PC-9 (cell line): ENCODE results near the gene CNGA4. TPM values are rescaled to one million over a fixed set of nuclear protein-coding genes. Genes with fewer than 3 reads are reported as not detected.

Experiments
- BruUV-seq: library from RNA; stranded (reverse); fragments of 400-500 nt; replicated peaks from 2 replicates; lab custom pipeline; 2021; lab: Mats Ljungman, UMichigan
- CTCF ChIA-PET: fragments of 300-600 bp; sonication (Branson Sonifier 250); formaldehyde crosslinking; loops from one replicate; lab custom pipeline; 2022; ENCODE audit warnings: antibody characterized with exemption; lab: Charles Lee
- POLR2A ChIA-PET: fragments of 300-600 bp; sonication (Branson Sonifier 250); formaldehyde crosslinking; loops from one replicate; lab custom pipeline; 2022; ENCODE audit warnings: antibody characterized with exemption; ENCODE audit not compliant: unreplicated experiment; lab: Charles Lee
- DNase-seq, 2 experiments: peaks; one replicate each; pipeline versions ENCODE4 v3.0.0 to v3.0.0-alpha.2; 2015 to 2022; ENCODE audit warnings: mixed read lengths in 1 of 2
- H2AFZ ChIP-seq: fragments of 200-600 bp; sonication (generic); 2 replicates; pipeline ENCODE4 v1.8.1; 2017; ENCODE audit warnings: antibody characterized with exemption
- H3F3A ChIP-seq: fragments of 200-600 bp; sonication (generic); 2 replicates; pipeline ENCODE4 v1.8.1; 2017; ENCODE audit warnings: antibody characterized with exemption, mild to moderate bottlenecking, low read depth; ENCODE audit not compliant: insufficient read depth
- H3K27ac ChIP-seq: fragments of 200-600 bp; sonication (generic); 2 replicates; pipeline ENCODE4 v1.6.1; 2016; ENCODE audit warnings: mixed run types
- H3K27me3 ChIP-seq: fragments of 200-600 bp; sonication (generic); 2 replicates; pipeline ENCODE4 v1.6.1; 2016; ENCODE audit warnings: low read depth, mixed run types; ENCODE audit not compliant: insufficient read depth
- H3K36me3 ChIP-seq: fragments of 200-600 bp; sonication (generic); 2 replicates; pipeline ENCODE4 v1.6.1; 2016; ENCODE audit warnings: low read depth, mixed run types
- H3K4me1 ChIP-seq: fragments of 200-600 bp; sonication (generic); replicated peaks from 2 replicates; pipeline ENCODE4 v1.6.1; 2016; ENCODE audit warnings: mixed run types; ENCODE audit not compliant: insufficient read depth
- H3K4me2 ChIP-seq: fragments of 200-600 bp; sonication (generic); 2 replicates; pipeline ENCODE4 v1.6.1; 2017; ENCODE audit warnings: mixed run types
- H3K4me3 ChIP-seq: fragments of 200-600 bp; sonication (generic); 2 replicates; pipeline ENCODE4 v1.6.1; 2016; ENCODE audit warnings: mixed run types
- H3K79me2 ChIP-seq: fragments of 200-600 bp; sonication (generic); 2 replicates; pipeline ENCODE4 v1.6.1; 2017; ENCODE audit warnings: low read depth, mixed run types
- H3K9me2 ChIP-seq: fragments of 200-600 bp; sonication (generic); 2 replicates; pipeline ENCODE4 v1.8.1; 2017; ENCODE audit warnings: mild to moderate bottlenecking; ENCODE audit not compliant: insufficient read depth
- H3K9me3 ChIP-seq: fragments of 200-600 bp; sonication (generic); 2 replicates; pipeline ENCODE4 v1.8.1; 2016; ENCODE audit warnings: low read depth; ENCODE audit not compliant: insufficient read depth
- H4K20me1 ChIP-seq: fragments of 200-600 bp; sonication (generic); 2 replicates; pipeline ENCODE4 v1.8.1; 2017; ENCODE audit not compliant: insufficient read depth
- EZH2 ChIP-seq: fragments of 200-600 bp; sonication (generic); IDR thresholded peaks from 2 replicates; pipeline ENCODE4 v1.8.0; 2017; ENCODE audit warnings: antibody characterized with exemption, low read depth
- intact Hi-C: fragments of 100-400 bp; cut with micrococcal nuclease; formaldehyde crosslinking; loops from one replicate; pipeline ENCODE4 v1.10.0; 2022; ENCODE audit not compliant: unreplicated experiment
- total RNA-seq: library from RNA; stranded (reverse); gene quantifications from 2 replicates; pipeline ENCODE4 v1.2.3, GENCODE V29; 2021
- TF ChIP-seq, protein P1 (sequence below): fragments of 200-600 bp; sonication (generic); conservative IDR thresholded peaks from 2 replicates; pipeline ENCODE4 v1.6.1; 2017; ENCODE audit warnings: mixed run types, antibody characterized with exemption, mild to moderate bottlenecking, moderate library complexity

The CNGA4 gene
- total RNA-seq, 1 experiment from 2014 or later: 0.20 TPM

DNA sequence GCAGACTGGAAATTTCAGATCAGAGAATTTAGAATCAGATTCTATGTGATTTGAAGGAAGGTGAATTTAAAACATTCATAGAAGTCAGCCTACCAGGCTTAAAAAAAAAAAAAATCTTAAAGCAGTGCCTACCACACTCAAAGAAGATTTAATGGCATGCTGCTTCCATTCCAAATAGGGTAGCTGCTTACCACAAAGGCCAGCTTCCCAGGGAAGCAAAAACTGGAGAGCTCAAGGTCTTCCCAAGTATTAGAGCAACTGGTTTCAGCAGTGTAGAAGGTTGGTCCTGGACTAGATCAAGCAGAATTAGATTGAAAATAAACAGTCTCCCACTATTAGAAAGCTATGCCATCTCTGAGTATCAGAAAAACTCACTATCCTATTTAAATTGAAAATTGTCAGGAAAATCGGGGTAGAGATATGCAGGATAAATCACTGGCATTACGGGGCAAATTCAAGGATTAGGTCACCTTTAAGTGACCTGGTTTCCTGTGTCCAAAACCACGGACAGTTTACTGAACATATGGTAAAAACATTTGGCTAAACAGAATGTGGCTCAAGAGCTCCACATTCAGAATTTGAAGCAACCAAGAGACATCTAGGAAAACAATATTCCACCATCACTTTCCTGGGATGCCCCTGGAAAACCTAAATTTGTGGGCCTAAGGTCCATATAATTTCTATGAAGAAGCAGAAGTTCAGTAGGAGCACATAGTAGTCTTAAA is 32.3 kb upstream of the CNGA4 start:
- no peak overlapping the region for H3K4me3 ChIP-seq
- TF ChIP-seq, protein P1, sequence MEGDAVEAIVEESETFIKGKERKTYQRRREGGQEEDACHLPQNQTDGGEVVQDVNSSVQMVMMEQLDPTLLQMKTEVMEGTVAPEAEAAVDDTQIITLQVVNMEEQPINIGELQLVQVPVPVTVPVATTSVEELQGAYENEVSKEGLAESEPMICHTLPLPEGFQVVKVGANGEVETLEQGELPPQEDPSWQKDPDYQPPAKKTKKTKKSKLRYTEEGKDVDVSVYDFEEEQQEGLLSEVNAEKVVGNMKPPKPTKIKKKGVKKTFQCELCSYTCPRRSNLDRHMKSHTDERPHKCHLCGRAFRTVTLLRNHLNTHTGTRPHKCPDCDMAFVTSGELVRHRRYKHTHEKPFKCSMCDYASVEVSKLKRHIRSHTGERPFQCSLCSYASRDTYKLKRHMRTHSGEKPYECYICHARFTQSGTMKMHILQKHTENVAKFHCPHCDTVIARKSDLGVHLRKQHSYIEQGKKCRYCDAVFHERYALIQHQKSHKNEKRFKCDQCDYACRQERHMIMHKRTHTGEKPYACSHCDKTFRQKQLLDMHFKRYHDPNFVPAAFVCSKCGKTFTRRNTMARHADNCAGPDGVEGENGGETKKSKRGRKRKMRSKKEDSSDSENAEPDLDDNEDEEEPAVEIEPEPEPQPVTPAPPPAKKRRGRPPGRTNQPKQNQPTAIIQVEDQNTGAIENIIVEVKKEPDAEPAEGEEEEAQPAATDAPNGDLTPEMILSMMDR: no peak
- no peak for TF ChIP-seq EZH2
- H4K20me1 ChIP-seq: no peaks in the 10 kb centered on the region
- BruUV-seq: no TSS peak
- no peak overlapping the region for H3K27ac ChIP-seq
- no peaks in the 10 kb centered on the region for H3K27me3 ChIP-seq
- no peak for DNase-seq
- H3K36me3 ChIP-seq: no peaks in the 10 kb centered on the region
- intact Hi-C loops: no loop called here
- H2AFZ ChIP-seq: no peak overlapping the region
- no peaks in the 10 kb centered on the region for H3K4me1 ChIP-seq
- ChIA-PET POLR2A (no interaction called here), CTCF (no interaction called here)
- H3K9me2 ChIP-seq: no peaks in the 10 kb centered on the region
- no peaks in the 10 kb centered on the region for H3K9me3 ChIP-seq
- no peaks in the 10 kb centered on the region for H3K79me2 ChIP-seq
- H3K4me2 ChIP-seq: no peak overlapping the region
- H3F3A ChIP-seq: no peaks in the 10 kb centered on the region

DNA sequence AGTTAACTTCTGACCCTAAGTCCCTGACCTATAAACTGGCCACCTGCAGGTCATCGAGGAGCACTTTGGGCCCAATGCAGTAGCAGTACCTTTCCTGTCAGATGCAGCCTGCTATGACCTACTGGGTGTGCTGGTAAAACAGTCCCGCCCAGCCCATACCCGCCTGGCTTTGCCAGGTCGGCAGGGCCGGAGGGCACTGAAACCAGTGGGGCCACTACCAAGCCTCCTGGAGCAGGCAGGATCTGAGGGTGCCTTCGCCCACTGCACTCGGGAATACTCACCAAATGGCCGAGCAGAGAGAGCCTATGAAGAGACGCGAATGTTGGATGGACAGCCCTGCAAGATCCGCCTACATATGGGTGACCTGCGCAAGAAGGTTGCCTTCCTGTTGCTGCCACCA is 29.1 kb upstream of the CNGA4 start:
- no peaks in the 10 kb centered on the region for H3K4me1 ChIP-seq
- DNase-seq: no peak
- no peaks in the 10 kb centered on the region for H3K36me3 ChIP-seq
- H2AFZ ChIP-seq: no peak overlapping the region
- H3K27me3 ChIP-seq: no peaks in the 10 kb centered on the region
- H3K79me2 ChIP-seq: no peaks in the 10 kb centered on the region
- no peaks in the 10 kb centered on the region for H3K9me3 ChIP-seq
- intact Hi-C loops: no loop called here
- ChIA-PET POLR2A (no interaction called here), CTCF (no interaction called here)
- H3K4me2 ChIP-seq: no peak overlapping the region
- no peak overlapping the region for H3K4me3 ChIP-seq
- no peak for TF ChIP-seq EZH2
- TF ChIP-seq, protein P1: no peak
- no peak overlapping the region for H3K27ac ChIP-seq
- H3F3A ChIP-seq: no peaks in the 10 kb centered on the region
- H4K20me1 ChIP-seq: no peaks in the 10 kb centered on the region
- BruUV-seq: no TSS peak
- no peaks in the 10 kb centered on the region for H3K9me2 ChIP-seq

DNA sequence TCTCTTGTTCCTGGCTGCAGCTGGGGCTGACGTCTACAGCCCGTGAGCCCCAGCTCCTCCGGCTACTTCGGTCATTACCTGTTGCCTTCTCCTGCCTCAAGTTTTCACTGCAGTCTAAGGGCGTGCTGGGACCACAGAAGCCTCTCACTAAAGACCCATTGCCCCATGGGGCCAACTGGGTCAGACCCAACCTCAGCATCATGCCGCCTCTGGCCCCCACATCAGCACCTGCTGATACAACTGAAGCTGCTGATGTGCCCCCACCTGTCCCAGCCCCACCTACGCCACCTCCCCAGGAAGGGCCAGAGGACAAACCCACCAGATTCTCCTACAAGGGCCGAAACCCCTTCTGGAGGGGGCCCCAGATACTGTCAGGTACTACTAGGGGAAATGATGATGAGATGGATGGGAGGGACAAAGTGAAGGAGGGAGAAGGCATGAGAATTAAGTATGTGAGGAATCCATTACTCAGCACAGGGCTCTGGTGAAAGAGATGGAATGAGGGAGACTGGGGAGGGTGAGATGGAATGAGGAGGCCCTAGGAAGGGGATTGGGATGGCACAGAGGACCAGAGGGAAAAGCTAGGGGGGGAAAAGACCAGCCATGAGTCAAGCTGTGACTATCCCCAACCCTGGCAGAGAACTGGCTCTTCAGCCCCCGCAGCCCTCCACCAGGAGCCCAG is 28.5 kb upstream of the CNGA4 start:
- Histone ChIP-seq H3K4me3 (no peak overlapping the region), H3K4me2 (no peak overlapping the region), H3K79me2 (no peaks in the 10 kb centered on the region), H3K9me3 (no peaks in the 10 kb centered on the region), H3K9me2 (no peaks in the 10 kb centered on the region), H3K36me3 (no peaks in the 10 kb centered on the region), H3F3A (no peaks in the 10 kb centered on the region), H3K27ac (no peak overlapping the region), H2AFZ (no peak overlapping the region), H3K27me3 (no peaks in the 10 kb centered on the region), H3K4me1 (no peaks in the 10 kb centered on the region), H4K20me1 (no peaks in the 10 kb centered on the region)
- no peak for DNase-seq
- TF ChIP-seq, protein P1: no peak
- no peak for TF ChIP-seq EZH2
- ChIA-PET POLR2A (no interaction called here), CTCF (no interaction called here)
- intact Hi-C loops: no loop called here
- BruUV-seq: no TSS peak
